ENCODE results near the gene ST3GAL3.
A peak's percentile ranks its signal among the peaks of the same experiment; 100 is the strongest.

Gene ST3GAL3

GRCh38 chr1:43979261-43979527 is 271.9 kb downstream of the ST3GAL3 start:
- no peak for DNase-seq (ENCODE audit: low read depth)
- TF ChIP-seq MAX (IDR thresholded peaks at IDR 0.05; ENCODE audit: low read depth, low read length), result no peak
- no peak for TF ChIP-seq POLR2A (IDR thresholded peaks at IDR 0.05; ENCODE audit: extremely low read depth, insufficient read length)
- H3K4me3 ChIP-seq (ENCODE audit: low read depth, low read length), result no peak overlapping the region

GRCh38 chr1:43979528-43980254 is 272.4 kb downstream of the ST3GAL3 start:
- DNase-seq (ENCODE audit: low read depth), result peak; percentile 69
- peak overlapping the region; percentile 67 for H3K4me3 ChIP-seq (ENCODE audit: low read depth, low read length)
- TF ChIP-seq MYC (IDR thresholded peaks at IDR 0.05; ENCODE audit: low read depth, low read length), result peak; percentile 80
- TF ChIP-seq POLR2A (IDR thresholded peaks at IDR 0.05; ENCODE audit: extremely low read depth, insufficient read length), result no peak
- peak; percentile 94 for TF ChIP-seq MAX (IDR thresholded peaks at IDR 0.05; ENCODE audit: low read depth, low read length)
- no peak for TF ChIP-seq CTCF (IDR thresholded peaks at IDR 0.05; ENCODE audit: low read depth, low read length)

GRCh38 chr1:43980255-43981134 is 273.2 kb downstream of the ST3GAL3 start:
- TF ChIP-seq POLR2A (IDR thresholded peaks at IDR 0.05; ENCODE audit: extremely low read depth, insufficient read length) (no peak), MYC (IDR thresholded peaks at IDR 0.05; ENCODE audit: low read depth, low read length) (no peak), CTCF (IDR thresholded peaks at IDR 0.05; ENCODE audit: low read depth, low read length) (no peak), MAX (IDR thresholded peaks at IDR 0.05; ENCODE audit: low read depth, low read length) (no peak)
- DNase-seq (ENCODE audit: low read depth), result peak; percentile 25
- peak overlapping the region; percentile 67 for H3K4me3 ChIP-seq (ENCODE audit: low read depth, low read length)

Measured in NB4 (cell line).